Effector memory CD8-positive, alpha-beta T cell (primary cell): ENCODE results near the gene MZT2A.
"Not testable (repeated sequence)": the region's sequence is repeated elsewhere in the genome, so short reads cannot be mapped to it uniquely, and the experiment has no call there.

Experiments used
- ATAC-seq: fragments of 150-1000 bp; cut with Tn5 transposase; replicated peaks from 2 replicates; pipeline ENCODE4 v1.10.0; 2021; ENCODE audit warnings: mild to moderate bottlenecking, moderate library complexity
- DNase-seq, 3 experiments: peaks; one replicate each; pipeline ENCODE4 v3.0.0; 2021
- H3K27ac Mint-ChIP-seq, 2 donors: one replicate each; pipeline ENCODE4 v1.8.0; 2022; ENCODE audit warnings: mild to moderate bottlenecking in 2 of 2, mixed read lengths in 2 of 2, moderate library complexity in 2 of 2
- H3K27me3 Mint-ChIP-seq, 2 donors: one replicate each; pipeline ENCODE4 v1.8.0; 2022; ENCODE audit warnings: mixed read lengths in 2 of 2
- H3K36me3 Mint-ChIP-seq: one replicate; pipeline ENCODE4 v1.8.0; 2022; ENCODE audit warnings: mild to moderate bottlenecking, moderate library complexity, mixed read lengths; ENCODE audit not compliant: insufficient read depth
- H3K4me1 Mint-ChIP-seq, 2 donors: one replicate each; pipeline ENCODE4 v1.8.0; 2022; ENCODE audit warnings: low read depth in 2 of 2, mixed read lengths in 2 of 2
- H3K4me3 Mint-ChIP-seq, 2 donors: one replicate each; pipeline ENCODE4 v1.8.0; 2022; ENCODE audit warnings: mild to moderate bottlenecking in 2 of 2, mixed read lengths in 2 of 2, moderate library complexity in 2 of 2
- H3K9me3 Mint-ChIP-seq, 2 donors: one replicate each; pipeline ENCODE4 v1.8.0; 2022; ENCODE audit warnings: mixed read lengths in 2 of 2

MZT2A gene

DNA sequence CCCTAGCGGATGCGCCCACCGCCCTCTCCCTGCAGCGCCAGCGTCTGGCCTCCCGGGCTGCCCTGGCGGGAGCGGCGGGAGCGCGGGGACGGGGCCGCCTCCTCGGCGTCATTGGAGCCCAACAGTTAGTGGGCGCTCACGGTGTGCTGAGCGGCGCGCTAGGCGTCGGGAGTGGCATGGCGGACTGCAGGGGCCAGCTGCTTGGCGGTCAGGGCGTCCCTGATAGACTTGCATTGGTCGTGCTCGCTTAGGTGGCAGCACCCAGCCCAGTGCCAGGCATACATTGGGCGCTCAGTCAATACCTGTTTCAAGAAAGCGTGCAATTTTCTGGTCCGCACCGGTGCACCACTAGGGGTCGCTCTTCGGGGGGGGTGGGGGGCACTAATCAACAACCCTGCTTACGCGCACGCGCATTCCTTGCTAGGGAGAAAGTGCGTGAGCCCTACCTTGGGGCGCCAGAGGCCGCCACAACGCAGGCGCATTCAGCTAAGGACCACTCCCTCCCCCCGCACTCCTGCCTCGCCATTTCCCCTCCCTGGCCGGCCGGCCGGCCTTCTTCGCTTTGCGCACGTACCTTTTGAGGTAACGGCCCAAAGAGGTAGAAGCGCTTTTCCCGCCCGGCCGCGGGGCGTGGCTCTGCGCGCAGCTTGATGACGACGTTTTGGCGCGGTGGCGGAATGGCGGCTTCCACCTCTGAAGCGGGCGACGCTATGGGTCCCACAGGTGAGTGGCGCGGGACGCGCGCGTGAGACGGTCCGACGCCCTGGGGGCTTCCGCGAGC, 411 bp upstream of the MZT2A start:
- no peaks in the 10 kb centered on the region for H3K9me3 Mint-ChIP-seq
- peaks cover 34 to 38% of the 10 kb centered on the region in 2 donors for H3K4me1 Mint-ChIP-seq
- DNase-seq, result peak; percentile 90 to 94 (median 93)
- H3K36me3 Mint-ChIP-seq, result peaks cover 37% of the 10 kb centered on the region
- H3K27ac Mint-ChIP-seq, result peak overlapping the region; percentile 98
- H3K27me3 Mint-ChIP-seq, result no peaks in the 10 kb centered on the region
- peak; percentile 69 for ATAC-seq
- H3K4me3 Mint-ChIP-seq, result peak overlapping the region; percentile 96

DNA sequence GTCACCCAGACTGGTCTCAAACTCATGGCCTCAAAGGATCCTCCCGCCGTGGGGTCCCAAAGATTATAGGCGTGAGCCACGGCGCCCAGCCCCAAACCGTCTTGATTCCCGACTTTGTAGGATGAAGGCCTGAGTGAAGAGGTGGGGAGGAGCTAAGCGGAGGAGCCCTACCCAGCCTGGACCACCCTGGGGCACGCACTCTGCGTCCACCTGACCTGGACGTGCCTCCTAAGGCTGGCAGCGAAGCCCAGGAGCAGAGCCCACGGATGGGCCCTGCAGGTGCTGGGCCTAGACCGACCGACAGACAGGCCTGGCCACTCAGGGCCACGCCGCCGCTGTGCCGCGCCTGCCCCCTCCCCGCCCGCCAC, 744 bp downstream of the MZT2A start:
- peaks cover 34 to 38% of the 10 kb centered on the region in 2 donors for H3K4me1 Mint-ChIP-seq

DNA sequence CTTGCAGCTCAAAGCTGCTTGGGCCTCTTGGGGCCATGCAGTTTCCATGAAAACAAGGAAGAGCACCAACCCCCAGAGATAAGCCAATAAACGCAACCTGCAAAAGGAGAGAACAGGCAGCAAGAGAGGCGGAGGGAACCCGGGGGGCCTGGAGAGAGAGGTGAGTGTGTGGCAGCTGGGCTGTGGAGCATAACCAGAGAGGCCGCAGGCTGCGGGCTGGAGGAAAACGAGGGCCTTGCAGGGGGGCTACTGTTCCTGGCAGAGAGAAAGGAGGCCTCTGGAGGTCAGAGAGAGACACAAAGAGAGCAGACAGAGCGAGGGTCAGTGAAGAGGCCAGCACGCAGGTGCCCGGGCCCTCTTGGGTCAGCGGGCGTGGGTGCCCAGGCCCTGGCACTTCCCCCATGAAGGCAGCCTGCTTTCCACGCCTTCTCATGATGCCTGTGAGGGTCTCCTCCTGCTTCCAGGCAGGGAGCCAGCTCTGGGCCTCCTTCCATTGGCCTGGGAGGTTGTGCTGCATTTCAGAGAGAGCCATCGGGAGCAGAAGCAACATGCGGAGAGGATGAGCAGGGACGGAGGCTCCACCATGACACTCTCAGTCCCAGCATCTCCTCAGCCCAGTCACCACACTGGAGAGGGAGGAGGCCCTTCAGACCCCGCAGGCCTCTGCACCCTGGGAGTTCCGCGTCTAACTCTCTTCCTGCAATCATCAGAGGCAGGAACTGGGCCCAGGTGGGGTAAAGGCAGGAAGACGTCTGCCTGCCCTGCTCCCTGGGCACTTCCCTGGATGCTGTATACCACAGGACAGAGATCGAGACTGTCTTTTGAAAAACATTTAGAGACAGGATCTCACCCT, 1.4 kb downstream of the MZT2A start:
- H3K9me3 Mint-ChIP-seq, ATAC-seq, H3K27me3 Mint-ChIP-seq: not testable (repeated sequence)
- peak overlapping the region; percentile 80 to 91 for H3K27ac Mint-ChIP-seq
- peak overlapping the region; percentile 77 to 96 for H3K4me3 Mint-ChIP-seq
- peak in 2 of 3 experiments; percentile 6 to 19 for DNase-seq
- peaks cover 37% of the 10 kb centered on the region for H3K36me3 Mint-ChIP-seq
- H3K4me1 Mint-ChIP-seq, result peaks cover 34 to 37% of the 10 kb centered on the region in 2 donors

More for the DNA sequence above, 744 bp downstream of the MZT2A start:
- DNase-seq, H3K9me3 Mint-ChIP-seq, ATAC-seq, H3K27me3 Mint-ChIP-seq: not testable (repeated sequence)
- Mint-ChIP-seq H3K27ac (peak overlapping the region; percentile 56 to 91), H3K4me3 (peak overlapping the region; percentile 77 to 96), H3K36me3 (peaks cover 37% of the 10 kb centered on the region)

DNA sequence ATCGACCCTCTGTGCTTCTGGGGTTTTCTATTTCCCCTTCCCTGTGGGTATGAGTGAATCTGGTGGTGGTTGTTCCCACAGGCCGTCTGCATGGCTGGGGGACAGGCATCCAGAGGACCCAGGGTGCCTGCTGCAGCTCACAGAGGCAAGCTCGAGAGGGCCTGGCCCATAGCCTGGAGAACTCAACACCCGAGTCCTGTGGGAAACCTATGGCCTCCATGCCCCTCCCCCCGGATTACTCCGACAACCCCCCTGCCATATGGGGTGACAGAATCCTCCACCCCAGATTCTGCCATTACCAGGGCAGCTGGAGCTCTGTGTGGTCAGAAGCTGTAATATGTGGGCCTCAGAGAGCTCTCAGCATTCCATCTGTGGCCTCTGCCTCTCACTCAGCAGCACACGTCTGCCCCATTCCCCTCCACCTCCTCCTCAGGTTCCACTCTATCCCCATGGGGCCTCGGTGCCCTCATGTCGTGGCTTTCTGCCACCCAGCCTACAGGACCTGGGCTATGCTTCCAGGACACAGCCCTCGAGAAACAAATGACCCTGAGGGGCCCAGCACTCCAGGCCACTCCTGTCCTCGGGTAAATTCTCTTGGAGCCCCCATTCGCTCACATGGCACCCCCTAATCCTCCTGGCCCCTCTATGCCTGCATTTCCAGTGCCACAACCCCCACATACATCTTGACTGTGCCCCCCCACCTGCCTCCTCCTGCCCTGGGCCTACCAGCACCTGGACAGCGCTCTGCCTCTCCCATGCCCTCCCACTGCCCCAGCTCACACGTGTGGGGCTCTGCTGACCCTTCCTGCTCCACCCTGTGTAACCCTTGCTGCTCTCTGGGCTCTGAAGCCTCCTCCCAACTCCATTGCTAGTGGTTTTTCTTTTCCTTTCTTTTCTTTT, 3.6 kb downstream of the MZT2A start:
- no peaks in the 10 kb centered on the region for H3K27me3 Mint-ChIP-seq
- H3K9me3 Mint-ChIP-seq, result no peaks in the 10 kb centered on the region
- H3K4me3 Mint-ChIP-seq, result no peak overlapping the region
- ATAC-seq, result no peak
- H3K27ac Mint-ChIP-seq, result peak overlapping the region; percentile 57 to 87
- H3K36me3 Mint-ChIP-seq, result peaks cover 27% of the 10 kb centered on the region
- peaks cover 22 to 26% of the 10 kb centered on the region in 2 donors for H3K4me1 Mint-ChIP-seq
- no peak for DNase-seq

DNA sequence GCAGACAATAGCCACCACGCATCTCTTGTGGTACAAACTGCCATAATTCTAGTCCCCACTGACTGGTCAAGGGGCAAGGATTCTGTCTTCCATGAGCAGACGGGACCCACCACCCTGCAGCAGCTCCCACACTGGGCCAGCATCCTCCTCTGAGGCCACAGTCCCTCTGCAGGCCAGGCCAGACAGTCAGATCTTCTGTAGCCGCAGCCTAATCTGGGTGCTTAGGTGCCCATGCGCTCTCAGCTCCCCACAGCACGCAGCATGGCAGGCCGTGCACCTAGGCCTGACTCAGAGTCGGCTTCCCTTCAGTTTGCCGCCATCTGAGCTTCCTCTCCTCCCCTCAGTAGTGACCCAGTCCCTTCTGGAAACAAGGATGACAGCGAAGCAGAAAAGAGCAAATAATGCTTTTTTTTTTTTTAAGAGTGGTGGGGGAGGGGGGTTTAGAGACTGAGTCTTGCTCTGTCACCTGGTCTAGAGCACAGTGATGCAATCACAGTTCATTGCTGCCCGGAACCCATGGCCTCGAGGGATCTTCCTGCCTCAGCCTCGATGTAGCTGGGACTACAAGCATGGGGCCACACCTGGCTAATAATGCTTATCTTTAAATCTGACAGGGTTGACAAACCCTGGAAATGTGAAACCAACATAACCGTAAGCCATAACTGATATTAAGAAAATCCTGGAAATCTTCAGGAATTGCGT, 5.8 kb downstream of the MZT2A start:
- not testable (repeated sequence) for H3K27me3 Mint-ChIP-seq, H3K4me3 Mint-ChIP-seq, H3K9me3 Mint-ChIP-seq, DNase-seq, H3K27ac Mint-ChIP-seq, ATAC-seq
- Mint-ChIP-seq H3K36me3 (peaks cover 12% of the 10 kb centered on the region), H3K4me1 (peaks cover 17 to 21% of the 10 kb centered on the region in 2 donors)

DNA sequence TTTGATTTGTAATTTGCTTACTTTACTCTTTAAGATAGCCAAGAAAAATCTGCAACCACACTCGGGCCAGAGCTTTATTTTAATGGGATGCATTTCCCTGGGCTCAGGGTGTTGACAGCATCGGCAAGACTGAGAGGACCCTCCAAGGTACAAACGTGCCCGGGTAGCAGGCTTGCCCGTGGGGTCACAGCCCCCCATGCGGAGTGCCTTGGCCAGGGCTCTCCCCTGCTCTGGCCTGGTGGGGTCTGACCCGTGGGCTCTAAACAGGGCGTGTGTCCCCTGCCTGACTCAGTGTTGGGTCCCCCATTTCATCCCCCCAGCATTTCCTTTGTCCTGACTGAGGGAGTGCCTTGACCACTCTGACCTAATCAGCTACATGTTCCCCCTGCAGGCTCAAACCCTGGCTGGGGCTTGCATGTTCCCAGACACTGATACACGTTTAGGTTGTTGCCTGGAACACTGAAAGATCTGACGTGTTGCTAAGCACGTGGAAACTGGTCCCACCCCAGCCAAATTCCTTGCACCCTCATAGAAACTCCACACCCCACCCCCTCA, 7.2 kb downstream of the MZT2A start:
- ATAC-seq, H3K9me3 Mint-ChIP-seq, H3K27ac Mint-ChIP-seq, H3K4me3 Mint-ChIP-seq, H3K27me3 Mint-ChIP-seq, H3K4me1 Mint-ChIP-seq, DNase-seq, H3K36me3 Mint-ChIP-seq: not testable (repeated sequence)

DNA sequence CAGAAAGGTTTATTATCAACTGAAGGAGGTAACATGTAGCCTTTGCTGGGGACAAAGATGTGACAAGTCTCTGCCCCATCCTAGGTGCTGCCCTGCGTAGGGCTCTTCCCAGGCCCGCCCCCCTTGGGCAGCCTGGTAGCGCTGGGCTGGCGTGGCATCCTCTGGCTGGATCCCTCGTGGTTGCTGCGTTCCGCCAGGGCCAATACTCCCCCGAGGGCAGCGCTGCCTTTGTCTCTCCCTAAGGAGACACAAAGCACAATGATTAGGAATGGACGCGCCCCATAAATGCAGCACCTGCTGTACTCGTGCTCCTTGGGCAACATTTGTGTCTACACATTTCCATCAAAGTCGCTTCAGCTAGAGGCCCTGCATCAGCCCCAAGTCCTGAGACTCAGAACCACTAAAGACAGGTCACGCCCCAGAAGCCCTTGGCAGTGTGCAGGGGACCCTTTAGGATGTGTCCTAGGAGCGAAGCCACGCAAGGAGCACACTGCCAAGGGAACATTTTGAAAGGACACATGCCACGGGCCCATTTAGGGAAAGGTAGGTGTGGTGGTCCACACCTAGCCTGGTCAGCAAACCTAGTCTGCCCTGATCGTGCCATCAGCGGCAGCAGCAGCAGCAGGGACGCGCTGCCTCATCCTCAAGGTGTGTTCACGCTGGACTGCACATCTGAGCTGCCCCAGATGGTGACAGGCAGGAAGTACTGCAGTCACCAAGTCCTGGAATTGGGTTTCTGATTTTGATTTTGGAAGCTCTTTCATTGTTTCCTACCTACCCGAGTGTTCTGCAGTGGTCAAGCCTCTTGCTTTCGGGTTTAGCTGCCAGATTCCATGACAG, 8.0 kb downstream of the MZT2A start:
- H3K9me3 Mint-ChIP-seq, H3K4me1 Mint-ChIP-seq, DNase-seq, H3K36me3 Mint-ChIP-seq, H3K4me3 Mint-ChIP-seq, H3K27me3 Mint-ChIP-seq, H3K27ac Mint-ChIP-seq, ATAC-seq: not testable (repeated sequence)

DNA sequence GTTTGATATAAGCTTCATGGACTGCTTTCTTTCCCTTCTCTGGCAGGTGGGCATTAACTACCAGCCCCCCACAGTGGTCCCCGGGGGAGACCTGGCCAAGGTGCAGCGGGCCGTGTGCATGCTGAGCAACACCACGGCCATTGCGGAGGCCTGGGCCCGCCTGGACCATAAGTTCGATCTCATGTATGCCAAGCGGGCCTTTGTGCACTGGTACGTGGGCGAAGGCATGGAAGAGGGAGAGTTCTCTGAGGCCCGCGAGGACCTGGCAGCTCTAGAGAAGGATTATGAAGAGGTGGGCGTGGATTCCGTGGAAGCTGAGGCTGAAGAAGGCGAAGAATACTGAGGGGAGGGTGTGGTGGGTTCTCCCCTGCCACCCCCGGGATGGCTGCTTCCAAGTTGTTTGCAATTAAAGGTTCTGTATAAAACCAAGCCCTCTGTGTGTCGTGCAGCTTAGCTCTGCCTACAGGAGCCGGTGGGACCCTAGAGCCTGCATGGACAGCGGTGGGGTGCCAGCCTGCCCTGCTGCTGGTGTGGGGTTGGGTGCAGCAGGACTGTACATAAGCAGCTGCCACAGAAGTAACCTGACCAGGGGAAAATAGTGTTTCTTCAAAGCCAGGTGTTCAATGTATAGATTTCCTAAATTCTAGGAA, 9.6 kb downstream of the MZT2A start:
- not testable (repeated sequence) for H3K9me3 Mint-ChIP-seq, H3K4me1 Mint-ChIP-seq, ATAC-seq, H3K27ac Mint-ChIP-seq, H3K27me3 Mint-ChIP-seq, H3K4me3 Mint-ChIP-seq, H3K36me3 Mint-ChIP-seq, DNase-seq

DNA sequence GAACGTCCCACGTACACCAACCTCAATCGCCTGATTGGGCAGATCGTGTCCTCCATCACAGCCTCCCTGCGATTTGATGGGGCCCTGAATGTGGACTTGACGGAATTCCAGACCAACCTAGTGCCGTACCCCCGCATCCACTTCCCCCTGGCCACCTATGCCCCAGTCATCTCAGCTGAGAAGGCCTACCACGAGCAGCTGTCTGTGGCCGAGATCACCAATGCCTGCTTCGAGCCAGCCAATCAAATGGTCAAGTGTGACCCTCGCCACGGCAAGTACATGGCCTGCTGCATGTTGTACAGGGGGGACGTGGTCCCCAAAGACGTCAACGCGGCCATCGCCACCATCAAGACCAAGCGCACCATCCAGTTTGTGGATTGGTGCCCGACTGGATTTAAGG, 11.8 kb downstream of the MZT2A start:
- not testable (repeated sequence) for H3K27me3 Mint-ChIP-seq, ATAC-seq, H3K4me3 Mint-ChIP-seq, H3K4me1 Mint-ChIP-seq, DNase-seq, H3K36me3 Mint-ChIP-seq, H3K27ac Mint-ChIP-seq, H3K9me3 Mint-ChIP-seq

DNA sequence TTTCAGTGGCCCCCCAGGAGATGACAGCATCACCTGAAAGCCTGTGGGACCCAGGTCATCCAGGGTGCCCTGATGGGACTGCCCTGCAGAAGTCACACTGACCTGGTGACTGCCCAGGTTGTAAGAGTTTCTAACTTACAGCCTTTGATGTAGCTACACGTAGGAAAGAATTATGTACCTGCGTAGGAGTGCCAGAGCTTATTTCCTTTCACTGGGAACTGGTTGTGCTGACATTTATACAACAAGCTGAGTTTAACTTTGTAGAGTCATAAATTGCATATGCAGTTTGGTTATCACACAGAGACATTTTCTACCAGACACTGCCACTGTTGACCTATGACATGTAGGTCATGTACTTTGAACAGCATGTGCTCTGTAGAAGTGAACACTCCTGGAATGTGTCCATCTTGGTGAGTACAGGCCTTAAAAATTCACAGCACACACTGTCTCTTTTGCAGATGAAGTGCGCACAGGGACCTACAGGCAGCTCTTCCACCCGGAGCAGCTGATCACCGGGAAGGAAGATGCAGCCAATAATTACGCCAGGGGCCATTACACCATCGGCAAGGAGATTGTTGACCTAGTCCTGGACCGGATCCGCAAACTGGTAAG, 13.2 kb downstream of the MZT2A start:
- ATAC-seq, DNase-seq, H3K4me1 Mint-ChIP-seq, H3K4me3 Mint-ChIP-seq, H3K9me3 Mint-ChIP-seq, H3K27ac Mint-ChIP-seq, H3K36me3 Mint-ChIP-seq, H3K27me3 Mint-ChIP-seq: not testable (repeated sequence)

DNA sequence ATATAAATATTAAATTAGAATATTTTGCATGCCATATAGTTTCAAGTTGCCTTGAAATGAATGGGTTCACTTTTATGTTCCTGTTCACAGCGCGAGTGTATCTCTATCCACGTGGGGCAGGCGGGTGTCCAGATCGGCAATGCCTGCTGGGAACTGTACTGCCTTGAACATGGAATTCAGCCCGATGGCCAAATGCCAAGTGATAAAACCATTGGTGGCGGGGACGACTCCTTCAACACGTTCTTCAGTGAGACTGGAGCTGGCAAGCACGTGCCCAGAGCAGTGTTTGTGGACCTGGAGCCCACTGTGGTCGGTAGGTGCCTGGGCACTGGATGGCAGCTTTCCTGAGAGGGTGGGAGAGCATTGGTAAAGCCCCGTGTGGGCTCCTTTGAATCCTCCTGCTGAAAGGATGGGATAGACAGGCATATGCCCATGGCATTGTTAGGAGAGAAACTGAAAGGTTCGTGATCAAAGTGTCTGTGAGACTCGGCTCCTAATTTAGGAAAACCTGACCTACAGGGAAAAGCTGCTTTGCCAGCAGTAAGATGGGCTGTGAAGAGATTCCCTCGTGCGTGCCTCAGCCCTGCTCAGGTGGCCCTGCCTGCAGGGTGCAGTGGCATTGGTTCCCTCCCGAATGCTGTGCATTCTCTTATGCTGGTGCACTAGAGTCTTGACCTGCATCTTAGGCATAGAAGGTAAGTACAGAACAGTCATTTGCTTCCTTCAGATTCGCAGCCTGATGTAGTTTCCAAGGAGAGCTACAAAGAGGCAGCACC, 13.9 kb downstream of the MZT2A start:
- not testable (repeated sequence) for H3K27ac Mint-ChIP-seq, DNase-seq, H3K4me1 Mint-ChIP-seq, H3K9me3 Mint-ChIP-seq, H3K27me3 Mint-ChIP-seq, H3K4me3 Mint-ChIP-seq, ATAC-seq, H3K36me3 Mint-ChIP-seq
